ENCODE results near the gene TASL. TPM values are rescaled to one million over a fixed set of nuclear protein-coding genes. Genes with fewer than 3 reads are reported as not detected.

TASL gene
- total RNA-seq, 1 experiment from 2014 or later: not detected

DNA sequence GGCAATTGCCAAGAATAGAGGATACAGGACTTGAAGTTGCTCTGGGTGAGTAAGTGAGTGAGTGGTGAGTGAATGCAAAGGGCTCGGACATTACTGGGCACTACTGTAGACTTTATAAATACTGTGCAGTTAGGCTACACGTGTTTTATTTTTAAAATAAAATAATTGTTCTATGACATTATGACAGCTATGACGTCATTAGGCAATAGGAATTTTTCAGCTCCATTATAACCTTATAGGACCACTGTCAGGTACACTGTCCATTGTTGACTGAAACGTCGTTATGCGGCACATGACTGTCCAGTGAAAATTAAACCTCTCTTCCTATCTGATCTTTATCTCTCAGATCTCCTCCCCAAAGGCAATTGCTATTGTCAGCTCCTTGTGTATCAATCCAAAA is 5.1 kb upstream of the TASL start:
- no peaks in the 10 kb centered on the region for H3K36me3 ChIP-seq (ENCODE audit: insufficient read depth, low read length, poor library complexity, severe bottlenecking)
- no peaks in the 10 kb centered on the region for H3K4me1 ChIP-seq (ENCODE audit: insufficient read depth, low read length, poor library complexity, severe bottlenecking)
- no peak overlapping the region for H3K27ac ChIP-seq (ENCODE audit: low read depth, low read length, poor library complexity, severe bottlenecking)
- intact Hi-C loops (cut with micrococcal nuclease; ENCODE audit: unreplicated experiment): no loop called here
- TF ChIP-seq EZH2 (IDR thresholded peaks at IDR 0.05; ENCODE audit: borderline replicate concordance, low read depth, low read length, poor library complexity, severe bottlenecking): no peak
- TF ChIP-seq, protein P1, sequence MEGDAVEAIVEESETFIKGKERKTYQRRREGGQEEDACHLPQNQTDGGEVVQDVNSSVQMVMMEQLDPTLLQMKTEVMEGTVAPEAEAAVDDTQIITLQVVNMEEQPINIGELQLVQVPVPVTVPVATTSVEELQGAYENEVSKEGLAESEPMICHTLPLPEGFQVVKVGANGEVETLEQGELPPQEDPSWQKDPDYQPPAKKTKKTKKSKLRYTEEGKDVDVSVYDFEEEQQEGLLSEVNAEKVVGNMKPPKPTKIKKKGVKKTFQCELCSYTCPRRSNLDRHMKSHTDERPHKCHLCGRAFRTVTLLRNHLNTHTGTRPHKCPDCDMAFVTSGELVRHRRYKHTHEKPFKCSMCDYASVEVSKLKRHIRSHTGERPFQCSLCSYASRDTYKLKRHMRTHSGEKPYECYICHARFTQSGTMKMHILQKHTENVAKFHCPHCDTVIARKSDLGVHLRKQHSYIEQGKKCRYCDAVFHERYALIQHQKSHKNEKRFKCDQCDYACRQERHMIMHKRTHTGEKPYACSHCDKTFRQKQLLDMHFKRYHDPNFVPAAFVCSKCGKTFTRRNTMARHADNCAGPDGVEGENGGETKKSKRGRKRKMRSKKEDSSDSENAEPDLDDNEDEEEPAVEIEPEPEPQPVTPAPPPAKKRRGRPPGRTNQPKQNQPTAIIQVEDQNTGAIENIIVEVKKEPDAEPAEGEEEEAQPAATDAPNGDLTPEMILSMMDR (conservative IDR thresholded peaks at IDR 0.05; ENCODE audit: low read depth, low read length): no peak
- POLR2A ChIA-PET (ENCODE audit: low non-redundant PET): no interaction called here
- H3K27me3 ChIP-seq (replicated peaks; ENCODE audit: insufficient read depth, low read depth, low read length, poor library complexity): no peaks in the 10 kb centered on the region
- no peaks in the 10 kb centered on the region for H3K9me3 ChIP-seq (ENCODE audit: low read depth, low read length, poor library complexity, severe bottlenecking)
- CTCF ChIA-PET: no interaction called here
- DNase-seq (ENCODE audit: low spot score): no peak
- no peak overlapping the region for H3K4me3 ChIP-seq (ENCODE audit: low read depth, low read length, poor library complexity, severe bottlenecking)
- no TSS peak for BruUV-seq (replicated peaks)

DNA sequence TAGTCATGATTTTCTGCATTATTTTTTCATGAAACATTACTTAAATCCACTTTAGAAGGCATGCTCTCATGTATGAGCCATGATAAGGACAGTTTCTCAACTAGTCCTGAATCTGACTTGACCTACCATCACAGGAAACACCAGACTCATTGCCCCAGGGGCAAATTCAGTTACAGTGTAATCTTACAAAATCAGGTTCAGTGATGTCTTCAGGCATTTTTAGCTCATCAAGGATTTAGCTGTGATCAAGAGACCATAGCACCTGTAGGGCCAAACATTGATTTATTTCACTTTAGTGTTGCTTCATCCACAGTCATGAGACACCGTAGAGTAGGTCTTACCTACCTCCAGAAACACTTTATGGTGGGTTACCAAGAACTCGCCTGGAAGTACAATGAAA is 3.1 kb upstream of the TASL start:
- no peaks in the 10 kb centered on the region for H3K27me3 ChIP-seq (replicated peaks; ENCODE audit: insufficient read depth, low read depth, low read length, poor library complexity)
- DNase-seq (ENCODE audit: low spot score): no peak
- H3K36me3 ChIP-seq (ENCODE audit: insufficient read depth, low read length, poor library complexity, severe bottlenecking): no peaks in the 10 kb centered on the region
- no peak overlapping the region for H3K27ac ChIP-seq (ENCODE audit: low read depth, low read length, poor library complexity, severe bottlenecking)
- no peak overlapping the region for H3K4me3 ChIP-seq (ENCODE audit: low read depth, low read length, poor library complexity, severe bottlenecking)
- CTCF ChIA-PET: no interaction called here
- no TSS peak for BruUV-seq (replicated peaks)
- TF ChIP-seq EZH2 (IDR thresholded peaks at IDR 0.05; ENCODE audit: borderline replicate concordance, low read depth, low read length, poor library complexity, severe bottlenecking): no peak
- TF ChIP-seq, protein P1 (conservative IDR thresholded peaks at IDR 0.05; ENCODE audit: low read depth, low read length): no peak
- H3K9me3 ChIP-seq (ENCODE audit: low read depth, low read length, poor library complexity, severe bottlenecking): no peaks in the 10 kb centered on the region
- POLR2A ChIA-PET (ENCODE audit: low non-redundant PET): no interaction called here
- no peaks in the 10 kb centered on the region for H3K4me1 ChIP-seq (ENCODE audit: insufficient read depth, low read length, poor library complexity, severe bottlenecking)
- intact Hi-C loops (cut with micrococcal nuclease; ENCODE audit: unreplicated experiment): no loop called here

- no peak overlapping the region for H3K4me3 ChIP-seq (ENCODE audit: low read depth, low read length, poor library complexity, severe bottlenecking)
- no peaks in the 10 kb centered on the region for H3K4me1 ChIP-seq (ENCODE audit: insufficient read depth, low read length, poor library complexity, severe bottlenecking)
- H3K9me3 ChIP-seq (ENCODE audit: low read depth, low read length, poor library complexity, severe bottlenecking): no peaks in the 10 kb centered on the region
- no TSS peak for BruUV-seq (replicated peaks)
- ChIA-PET CTCF (no interaction called here), POLR2A (ENCODE audit: low non-redundant PET) (no interaction called here)
- intact Hi-C loops (cut with micrococcal nuclease; ENCODE audit: unreplicated experiment): no loop called here
- DNase-seq (ENCODE audit: low spot score): no peak
- H3K27me3 ChIP-seq (replicated peaks; ENCODE audit: insufficient read depth, low read depth, low read length, poor library complexity): no peaks in the 10 kb centered on the region
- no peaks in the 10 kb centered on the region for H3K36me3 ChIP-seq (ENCODE audit: insufficient read depth, low read length, poor library complexity, severe bottlenecking)
- no peak for TF ChIP-seq EZH2 (IDR thresholded peaks at IDR 0.05; ENCODE audit: borderline replicate concordance, low read depth, low read length, poor library complexity, severe bottlenecking)
- no peak overlapping the region for H3K27ac ChIP-seq (ENCODE audit: low read depth, low read length, poor library complexity, severe bottlenecking)
These were observed 685 bp downstream of the TASL start for GRCh38 chrX:30576881-30577280.

DNA sequence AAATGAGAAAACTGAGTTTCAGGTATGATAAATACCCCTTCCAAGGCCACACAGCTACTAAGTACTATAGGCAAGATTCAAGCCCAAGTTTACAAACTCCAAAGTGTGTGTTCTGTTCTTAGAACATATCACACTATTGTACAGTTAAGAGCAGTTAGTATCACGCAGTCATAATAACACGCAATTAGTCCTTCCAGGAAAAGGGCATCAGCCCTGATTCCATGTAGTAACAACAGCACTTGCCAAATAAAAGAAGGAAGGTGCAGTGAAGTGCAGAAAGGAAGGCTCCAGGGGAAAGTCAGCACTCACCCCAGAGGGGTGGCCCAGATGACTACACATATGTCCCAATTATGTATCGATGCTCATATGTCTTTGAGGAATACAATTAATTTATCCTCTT is 4.4 kb downstream of the TASL start:
- ChIA-PET CTCF (no interaction called here), POLR2A (ENCODE audit: low non-redundant PET) (no interaction called here)
- no peak overlapping the region for H3K4me3 ChIP-seq (ENCODE audit: low read depth, low read length, poor library complexity, severe bottlenecking)
- H3K27ac ChIP-seq (ENCODE audit: low read depth, low read length, poor library complexity, severe bottlenecking): no peak overlapping the region
- DNase-seq (ENCODE audit: low spot score): no peak
- no peaks in the 10 kb centered on the region for H3K9me3 ChIP-seq (ENCODE audit: low read depth, low read length, poor library complexity, severe bottlenecking)
- no peak for TF ChIP-seq EZH2 (IDR thresholded peaks at IDR 0.05; ENCODE audit: borderline replicate concordance, low read depth, low read length, poor library complexity, severe bottlenecking)
- TF ChIP-seq, protein P1 (conservative IDR thresholded peaks at IDR 0.05; ENCODE audit: low read depth, low read length): no peak
- intact Hi-C loops (cut with micrococcal nuclease; ENCODE audit: unreplicated experiment): no loop called here
- H3K4me1 ChIP-seq (ENCODE audit: insufficient read depth, low read length, poor library complexity, severe bottlenecking): no peaks in the 10 kb centered on the region
- BruUV-seq (replicated peaks): no TSS peak
- no peaks in the 10 kb centered on the region for H3K27me3 ChIP-seq (replicated peaks; ENCODE audit: insufficient read depth, low read depth, low read length, poor library complexity)
- H3K36me3 ChIP-seq (ENCODE audit: insufficient read depth, low read length, poor library complexity, severe bottlenecking): no peaks in the 10 kb centered on the region

All from A673 (cell line).